Vagina (tissue), 2 donors: ENCODE data around the gene CAMKK1.

Experiments used
- POLR2A ChIP-seq, 2 donors: fragments of 450-650 bp; IDR thresholded peaks; one replicate each; pipeline ENCODE4 v1.6.1; 2017; ENCODE audit warnings: antibody characterized with exemption in 2 of 2, mild to moderate bottlenecking in 2 of 2, moderate library complexity in 2 of 2
- TF ChIP-seq, protein P1 (sequence below), 3 experiments: fragments of 450-650 bp in 2 of 3; fragments of 200-600 bp in 1 of 3; sonication (generic) in 1 of 3; IDR thresholded peaks; one replicate each; pipeline ENCODE4 v1.5.1; 2017 to 2019; ENCODE audit warnings: antibody characterized with exemption in 3 of 3, mild to moderate bottlenecking in 2 of 3, moderate library complexity in 2 of 3

DNA sequence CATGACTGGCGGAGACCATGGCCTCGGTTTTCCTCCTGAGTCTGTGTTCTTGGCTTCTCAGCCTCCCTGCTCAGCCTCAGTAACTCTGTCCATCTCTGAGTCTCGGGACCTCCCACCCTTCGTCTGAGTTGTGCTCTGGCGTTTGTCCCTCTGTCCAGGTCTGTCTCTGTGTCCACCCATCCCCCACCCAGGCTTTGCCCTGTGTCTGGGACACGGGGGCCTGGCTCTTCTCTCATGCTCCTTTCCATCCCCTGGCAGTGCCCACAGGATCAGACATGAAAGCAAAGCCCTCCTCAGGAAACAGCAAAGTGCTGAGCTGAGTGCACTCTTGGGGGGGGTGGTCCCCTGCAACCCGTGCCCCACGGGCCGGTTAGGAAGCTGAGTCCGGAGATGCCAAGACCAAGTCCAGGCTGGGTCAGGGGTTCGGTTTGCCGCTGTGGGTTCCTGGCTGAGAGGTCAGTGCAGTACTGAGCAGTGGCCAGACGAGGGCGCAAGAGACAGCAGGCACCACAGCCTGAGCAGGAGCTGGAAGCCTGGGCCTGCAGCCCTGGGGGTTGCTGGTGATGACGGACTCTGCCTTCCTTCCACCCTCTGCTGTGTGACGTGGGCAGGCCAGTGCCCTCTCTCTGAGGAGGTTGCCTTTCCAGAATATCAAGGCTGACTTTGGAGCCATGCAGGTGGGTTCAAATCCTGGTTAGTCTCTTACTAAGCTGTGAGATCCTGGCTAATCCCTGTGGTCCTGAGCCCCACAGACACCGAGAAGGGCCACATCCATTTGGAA lies 20.9 kb upstream of the CAMKK1 start:
- TF ChIP-seq, protein P1, sequence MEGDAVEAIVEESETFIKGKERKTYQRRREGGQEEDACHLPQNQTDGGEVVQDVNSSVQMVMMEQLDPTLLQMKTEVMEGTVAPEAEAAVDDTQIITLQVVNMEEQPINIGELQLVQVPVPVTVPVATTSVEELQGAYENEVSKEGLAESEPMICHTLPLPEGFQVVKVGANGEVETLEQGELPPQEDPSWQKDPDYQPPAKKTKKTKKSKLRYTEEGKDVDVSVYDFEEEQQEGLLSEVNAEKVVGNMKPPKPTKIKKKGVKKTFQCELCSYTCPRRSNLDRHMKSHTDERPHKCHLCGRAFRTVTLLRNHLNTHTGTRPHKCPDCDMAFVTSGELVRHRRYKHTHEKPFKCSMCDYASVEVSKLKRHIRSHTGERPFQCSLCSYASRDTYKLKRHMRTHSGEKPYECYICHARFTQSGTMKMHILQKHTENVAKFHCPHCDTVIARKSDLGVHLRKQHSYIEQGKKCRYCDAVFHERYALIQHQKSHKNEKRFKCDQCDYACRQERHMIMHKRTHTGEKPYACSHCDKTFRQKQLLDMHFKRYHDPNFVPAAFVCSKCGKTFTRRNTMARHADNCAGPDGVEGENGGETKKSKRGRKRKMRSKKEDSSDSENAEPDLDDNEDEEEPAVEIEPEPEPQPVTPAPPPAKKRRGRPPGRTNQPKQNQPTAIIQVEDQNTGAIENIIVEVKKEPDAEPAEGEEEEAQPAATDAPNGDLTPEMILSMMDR (IDR thresholded peaks at IDR 0.05): peak; percentile 86 to 96 (median 93)
- no peak for TF ChIP-seq POLR2A (IDR thresholded peaks at IDR 0.05)
